HCT116 (cell line): ENCODE results near the gene RABGGTA. TPM values are rescaled to one million over a fixed set of nuclear protein-coding genes. Genes with fewer than 3 reads are reported as not detected.

Experiments
- ATAC-seq: fragments of 200-7000 bp; cut with Tn5 transposase; 2 replicates; pipeline ENCODE4 v1.9.1; 2020; ENCODE audit warnings: mild to moderate bottlenecking, moderate library complexity
- BruUV-seq: library from RNA; stranded (reverse); fragments of 400-500 nt; replicated peaks from 2 replicates; lab custom pipeline; 2021; lab: Mats Ljungman, UMichigan
- CTCF ChIA-PET: fragments of 300-600 bp; sonication (Branson Sonifier 250); formaldehyde crosslinking; loops from one replicate; lab custom pipeline; 2021; ENCODE audit warnings: antibody characterized with exemption; lab: Charles Lee
- POLR2A ChIA-PET: fragments of 300-600, 350-600 bp; sonication (Branson Sonifier 250); formaldehyde crosslinking; loops from one replicate; lab custom pipeline; 2021; ENCODE audit warnings: antibody characterized with exemption; lab: Charles Lee
- RAD21 ChIA-PET, 2 experiments: fragments of 300-600 bp; sonication (Branson Sonifier 250); formaldehyde crosslinking; loops; one replicate each; lab custom pipeline; 2023; ENCODE audit warnings: low total read pairs in 2 of 2; ENCODE audit not compliant: uncharacterized antibody in 2 of 2, unreplicated experiment in 2 of 2, low non-redundant PET in 1 of 2; lab: Charles Lee
- DNase-seq: peaks from one replicate; pipeline ENCODE4 v3.0.0-alpha.2; 2010; ENCODE audit warnings: low read depth, low spot score
- H2AFZ ChIP-seq: fragments of 200-600 bp; shearing (Covaris generic), sonication (generic); 2 replicates; pipeline ENCODE4 v1.6.1; 2017; ENCODE audit warnings: low read depth, mixed run types, mixed read lengths, antibody characterized with exemption, low read length; ENCODE audit not compliant: poor library complexity, severe bottlenecking
- H3K27ac ChIP-seq: 2 replicates; pipeline ENCODE4 v1.5.1; 2012; ENCODE audit warnings: low read depth, low read length
- H3K27me3 ChIP-seq: fragments of 200-600 bp; sonication (generic); 2 replicates; pipeline ENCODE4 v1.6.1; 2016; ENCODE audit warnings: mixed run types, low read length, mixed read lengths; ENCODE audit not compliant: insufficient read depth
- H3K36me3 ChIP-seq, 2 experiments: fragments of 200-500 bp in 1 of 2; fragments of 200-600 bp in 1 of 2; sonication (Bioruptor generic) in 1 of 2; sonication (generic) in 1 of 2; 2 replicates each; pipeline versions ENCODE4 v1.5.1 to v1.6.1; 2014 to 2016; ENCODE audit warnings: low read length in 2 of 2, inconsistent platforms in 1 of 2, mixed read lengths in 1 of 2, mixed run types in 1 of 2; ENCODE audit not compliant: insufficient read depth in 2 of 2, control insufficient read depth in 1 of 2
- H3K4me1 ChIP-seq, 2 experiments: fragments of 200-600 bp in 1 of 2; sonication (generic) in 1 of 2; 2 replicates each; pipeline versions ENCODE4 v1.5.1 to v1.6.1; 2012 to 2017; ENCODE audit warnings: low read length in 2 of 2, inconsistent platforms in 1 of 2, mild to moderate bottlenecking in 1 of 2, mixed read lengths in 1 of 2, mixed run types in 1 of 2, moderate library complexity in 1 of 2; ENCODE audit not compliant: insufficient read depth in 2 of 2, control insufficient read depth in 1 of 2
- H3K4me2 ChIP-seq: fragments of 200-600 bp; sonication (generic); 2 replicates; pipeline ENCODE4 v1.6.1; 2017; ENCODE audit warnings: mixed run types, low read length, mixed read lengths
- H3K4me3 ChIP-seq, 2 experiments: fragments of 200-600 bp in 1 of 2; sonication (generic) in 1 of 2; replicated peaks in 1 of 2; 2 replicates each; pipeline ENCODE4 v1.5.1; 2011 to 2016; ENCODE audit warnings: low read length in 2 of 2, control low read depth in 1 of 2, low read depth in 1 of 2, mild to moderate bottlenecking in 1 of 2, mixed read lengths in 1 of 2, mixed run types in 1 of 2
- H3K79me2 ChIP-seq: fragments of 200-600 bp; sonication (generic); 2 replicates; pipeline ENCODE4 v1.6.1; 2017; ENCODE audit warnings: mild to moderate bottlenecking, mixed run types, low read length, moderate library complexity, mixed read lengths; ENCODE audit not compliant: insufficient read depth
- H3K9ac ChIP-seq: fragments of 200-600 bp; sonication (generic); 2 replicates; pipeline ENCODE4 v1.6.1; 2016; ENCODE audit warnings: low read length, mixed read lengths
- H3K9me2 ChIP-seq: fragments of 200-600 bp; sonication (generic), shearing (Covaris generic); 2 replicates; pipeline ENCODE4 v1.6.1; 2017; ENCODE audit warnings: mixed run types, mild to moderate bottlenecking, moderate library complexity; ENCODE audit not compliant: insufficient read depth
- H3K9me3 ChIP-seq, 2 experiments: fragments of 200-500 bp in 1 of 2; fragments of 200-600 bp in 1 of 2; sonication (Bioruptor generic) in 1 of 2; sonication (generic) in 1 of 2; 2 replicates each; pipeline ENCODE4 v1.6.1; 2014 to 2017; ENCODE audit warnings: low read length in 2 of 2, mixed read lengths in 2 of 2, inconsistent platforms in 1 of 2, low read depth in 1 of 2, mild to moderate bottlenecking in 1 of 2, mixed run types in 1 of 2, moderate library complexity in 1 of 2; ENCODE audit not compliant: control insufficient read depth in 1 of 2, insufficient read depth in 1 of 2
- H4K20me1 ChIP-seq: fragments of 200-600 bp; sonication (generic), shearing (Covaris generic); 2 replicates; pipeline ENCODE4 v1.6.1; 2017; ENCODE audit warnings: mixed run types, mild to moderate bottlenecking, moderate library complexity; ENCODE audit not compliant: insufficient read depth
- CEBPB ChIP-seq: IDR thresholded peaks from 2 replicates; pipeline ENCODE4 v1.6.1; 2012; ENCODE audit warnings: low read depth
- ELF1 ChIP-seq: IDR thresholded peaks from 2 replicates; pipeline ENCODE4 v1.6.1; 2012; ENCODE audit warnings: low read depth, borderline replicate concordance
- JUND ChIP-seq: IDR thresholded peaks from 2 replicates; pipeline ENCODE4 v1.6.1; 2012
- SRF ChIP-seq: IDR thresholded peaks from 2 replicates; pipeline ENCODE4 v1.6.1; 2012; ENCODE audit warnings: low read depth
- TCF7L2 ChIP-seq: IDR thresholded peaks from 2 replicates; pipeline ENCODE4 v1.7.0; 2011; ENCODE audit warnings: borderline replicate concordance, inconsistent platforms; ENCODE audit not compliant: insufficient read depth, insufficient read length; ENCODE audit errors: extremely low read depth
- ZBTB33 ChIP-seq: IDR thresholded peaks from 2 replicates; pipeline ENCODE4 v1.6.1; 2011; ENCODE audit warnings: mild to moderate bottlenecking, low read length, moderate library complexity; ENCODE audit not compliant: insufficient replicate concordance; ENCODE audit errors: extremely low read depth
- ZFX ChIP-seq: fragments of 450-650 bp; IDR thresholded peaks from 2 replicates; pipeline ENCODE4 v1.6.1; 2017
- intact Hi-C: fragments of 100-400 bp; cut with micrococcal nuclease; formaldehyde crosslinking; loops from 2 replicates; pipeline ENCODE4 v1.10.0; 2022
- total RNA-seq: library from RNA; stranded (reverse); gene quantifications from one replicate; pipeline ENCODE4 v1.2.1, GENCODE V29; 2021; ENCODE audit not compliant: unreplicated experiment

Gene RABGGTA
- total RNA-seq, 1 experiment from 2014 or later: 40.8 TPM

- H3K9me2 ChIP-seq: no peaks in the 10 kb centered on the region
- H2AFZ ChIP-seq: no peak overlapping the region
- H3K79me2 ChIP-seq: no peaks in the 10 kb centered on the region
- BruUV-seq: no TSS peak
- no peak overlapping the region for H3K9ac ChIP-seq
- no peak overlapping the region for H3K27ac ChIP-seq
- no peak for ATAC-seq
- TF ChIP-seq ZBTB33 (no peak), TCF7L2 (no peak), SRF (no peak), ELF1 (no peak), CEBPB (no peak), JUND (no peak), ZFX (no peak)
- TF ChIP-seq, all 23 proteins: peak for 0
- Histone ChIP-seq H4K20me1 (no peaks in the 10 kb centered on the region), H3K9me3 (no peaks in the 10 kb centered on the region), H3K36me3 (peaks cover 17 to 23% of the 10 kb centered on the region in 2 experiments), H3K4me3 (no peak overlapping the region), H3K4me1 (peaks cover 0 to 4% of the 10 kb centered on the region in 2 experiments; a peak in 2 of 4 replicates), H3K4me2 (no peak overlapping the region), H3K27me3 (no peaks in the 10 kb centered on the region)
- ChIA-PET RAD21 (no interaction called here), CTCF (interaction anchor here (1.1 to 1.9 kb wide), 3 partner anchors 16 to 177 kb away, joined by 3 to 7 read pairs (median 4); partner anchors contain the start of genes CIDEB, DCAF11, NRL and TINF2), POLR2A (no interaction called here)
- intact Hi-C loops: loop anchor here (10.0 kb wide), 1 partner anchor 307 kb away; the partner anchor contains the start of gene DHRS4L2
- DNase-seq: no peak
These were observed 20.9 kb upstream of the RABGGTA start for GRCh38 chr14:24292118-24292807.
